Caco-2 (cell line): Measurements from ENCODE around the gene PRLH. TPM values are rescaled to one million over a fixed set of nuclear protein-coding genes. Genes with fewer than 3 reads are reported as not detected.

Experiments
- BruUV-seq: library from RNA; stranded (reverse); fragments of 400-500 nt; replicated peaks from 2 replicates; lab custom pipeline; 2021; lab: Mats Ljungman, UMichigan
- CTCF ChIA-PET: fragments of 300-600 bp; sonication (Branson Sonifier 250); formaldehyde crosslinking; loops from one replicate; lab custom pipeline; 2022; ENCODE audit warnings: antibody characterized with exemption; lab: Charles Lee
- POLR2A ChIA-PET: fragments of 300-600 bp; sonication (Branson Sonifier 250); formaldehyde crosslinking; loops from one replicate; lab custom pipeline; 2022; ENCODE audit warnings: antibody characterized with exemption; lab: Charles Lee
- DNase-seq, 2 experiments: peaks; one replicate each; pipeline versions ENCODE4 v3.0.0 to v3.0.0-alpha.2; 2020 to 2022
- H3K27me3 ChIP-seq: replicated peaks from 2 replicates; pipeline ENCODE4 v1.6.0; 2011; ENCODE audit warnings: low read length; ENCODE audit not compliant: control insufficient read depth, insufficient read depth
- H3K36me3 ChIP-seq: 2 replicates; pipeline ENCODE4 v1.5.1; 2011; ENCODE audit warnings: low read length; ENCODE audit not compliant: control insufficient read depth, insufficient read depth
- H3K4me1 ChIP-seq: fragments of 250-450 bp; sonication (Bioruptor Pico); 2 replicates; pipeline ENCODE4 v1.5.1; 2020; ENCODE audit warnings: mild to moderate bottlenecking
- H3K4me3 ChIP-seq: 2 replicates; pipeline ENCODE4 v1.5.1; 2011; ENCODE audit warnings: low read depth, mild to moderate bottlenecking, control low read depth, low read length
- H3K9me3 ChIP-seq: fragments of 250-450 bp; sonication (Bioruptor Pico); 2 replicates; pipeline ENCODE4 v1.5.1; 2020; ENCODE audit warnings: mild to moderate bottlenecking, moderate library complexity
- H3K27ac Mint-ChIP-seq: one replicate; pipeline ENCODE4 v1.8.0; 2022; ENCODE audit warnings: mixed read lengths; ENCODE audit not compliant: unreplicated experiment
- H3K27me3 Mint-ChIP-seq: one replicate; pipeline ENCODE4 v1.8.0; 2022; ENCODE audit warnings: mixed read lengths; ENCODE audit not compliant: insufficient read depth, unreplicated experiment
- H3K36me3 Mint-ChIP-seq: one replicate; pipeline ENCODE4 v1.8.0; 2022; ENCODE audit warnings: mild to moderate bottlenecking, mixed read lengths; ENCODE audit not compliant: insufficient read depth, unreplicated experiment
- H3K4me1 Mint-ChIP-seq: one replicate; pipeline ENCODE4 v1.8.0; 2022; ENCODE audit warnings: low read depth, mixed read lengths; ENCODE audit not compliant: unreplicated experiment
- H3K4me3 Mint-ChIP-seq: one replicate; pipeline ENCODE4 v1.8.0; 2022; ENCODE audit warnings: mild to moderate bottlenecking, moderate library complexity, mixed read lengths; ENCODE audit not compliant: unreplicated experiment
- H3K9me3 Mint-ChIP-seq: one replicate; pipeline ENCODE4 v1.8.0; 2022; ENCODE audit warnings: mixed read lengths; ENCODE audit not compliant: unreplicated experiment
- intact Hi-C: fragments of 100-400 bp; cut with micrococcal nuclease; formaldehyde crosslinking; loops from one replicate; pipeline ENCODE4 v1.10.0; 2022; ENCODE audit not compliant: unreplicated experiment
- total RNA-seq: library from RNA; stranded (reverse); gene quantifications from 2 replicates; pipeline ENCODE4 v1.2.3, GENCODE V29; 2022
- TF ChIP-seq, protein P1 (sequence below), 2 experiments: fragments of 200-600 bp in 1 of 2; IDR thresholded peaks; 1 replicate in 1 of 2; 2 replicates in 1 of 2; pipeline versions ENCODE4 v1.5.1 to v1.8.0; 2011 to 2022; ENCODE audit warnings: antibody characterized with exemption in 1 of 2, control low read depth in 1 of 2, inconsistent platforms in 1 of 2, low read depth in 1 of 2, low read length in 1 of 2, mild to moderate bottlenecking in 1 of 2, moderate library complexity in 1 of 2; ENCODE audit not compliant: insufficient read depth in 1 of 2, severe bottlenecking in 1 of 2, unreplicated experiment in 1 of 2

The PRLH gene
- total RNA-seq, 1 experiment from 2014 or later: not detected

- H3K4me3 ChIP-seq: no peak overlapping the region
- ChIA-PET POLR2A (no interaction called here), CTCF (no interaction called here)
- intact Hi-C loops: no loop called here
- no peaks in the 10 kb centered on the region for H3K4me1 Mint-ChIP-seq
- BruUV-seq: no TSS peak
- no peak overlapping the region for H3K27ac Mint-ChIP-seq
- no peaks in the 10 kb centered on the region for H3K27me3 ChIP-seq
- H3K9me3 ChIP-seq: no peaks in the 10 kb centered on the region
- H3K4me1 ChIP-seq: no peaks in the 10 kb centered on the region
- DNase-seq: no peak
- H3K36me3 ChIP-seq: no peaks in the 10 kb centered on the region
- TF ChIP-seq, protein P1, sequence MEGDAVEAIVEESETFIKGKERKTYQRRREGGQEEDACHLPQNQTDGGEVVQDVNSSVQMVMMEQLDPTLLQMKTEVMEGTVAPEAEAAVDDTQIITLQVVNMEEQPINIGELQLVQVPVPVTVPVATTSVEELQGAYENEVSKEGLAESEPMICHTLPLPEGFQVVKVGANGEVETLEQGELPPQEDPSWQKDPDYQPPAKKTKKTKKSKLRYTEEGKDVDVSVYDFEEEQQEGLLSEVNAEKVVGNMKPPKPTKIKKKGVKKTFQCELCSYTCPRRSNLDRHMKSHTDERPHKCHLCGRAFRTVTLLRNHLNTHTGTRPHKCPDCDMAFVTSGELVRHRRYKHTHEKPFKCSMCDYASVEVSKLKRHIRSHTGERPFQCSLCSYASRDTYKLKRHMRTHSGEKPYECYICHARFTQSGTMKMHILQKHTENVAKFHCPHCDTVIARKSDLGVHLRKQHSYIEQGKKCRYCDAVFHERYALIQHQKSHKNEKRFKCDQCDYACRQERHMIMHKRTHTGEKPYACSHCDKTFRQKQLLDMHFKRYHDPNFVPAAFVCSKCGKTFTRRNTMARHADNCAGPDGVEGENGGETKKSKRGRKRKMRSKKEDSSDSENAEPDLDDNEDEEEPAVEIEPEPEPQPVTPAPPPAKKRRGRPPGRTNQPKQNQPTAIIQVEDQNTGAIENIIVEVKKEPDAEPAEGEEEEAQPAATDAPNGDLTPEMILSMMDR (IDR thresholded peaks at IDR 0.05; ENCODE audit: insufficient read depth in 1 of 2, low read depth in 1 of 2, low read length in 1 of 2, severe bottlenecking in 1 of 2, unreplicated experiment in 1 of 2): no peak
- no peak overlapping the region for H3K4me3 Mint-ChIP-seq
- peaks cover 6% of the 10 kb centered on the region for H3K36me3 Mint-ChIP-seq
- no peaks in the 10 kb centered on the region for H3K27me3 Mint-ChIP-seq
- no peaks in the 10 kb centered on the region for H3K9me3 Mint-ChIP-seq
Observed at GRCh38 chr2:237556773-237557632, 9.4 kb upstream of the PRLH start.

GRCh38 chr2:237557633-237558015 lies 8.8 kb upstream of the PRLH start:
- Histone ChIP-seq H3K4me3 (no peak overlapping the region), H3K27me3 (no peaks in the 10 kb centered on the region), H3K36me3 (no peaks in the 10 kb centered on the region), H3K4me1 (no peaks in the 10 kb centered on the region), H3K9me3 (no peaks in the 10 kb centered on the region)
- H3K36me3 Mint-ChIP-seq: peaks cover 6% of the 10 kb centered on the region
- no peak for DNase-seq
- H3K27me3 Mint-ChIP-seq: no peaks in the 10 kb centered on the region
- no peak overlapping the region for H3K4me3 Mint-ChIP-seq
- H3K9me3 Mint-ChIP-seq: no peaks in the 10 kb centered on the region
- H3K4me1 Mint-ChIP-seq: no peaks in the 10 kb centered on the region
- no TSS peak for BruUV-seq
- no peak overlapping the region for H3K27ac Mint-ChIP-seq
- ChIA-PET POLR2A (no interaction called here), CTCF (no interaction called here)
- TF ChIP-seq, protein P1 (IDR thresholded peaks at IDR 0.05; ENCODE audit: insufficient read depth in 1 of 2, low read depth in 1 of 2, low read length in 1 of 2, severe bottlenecking in 1 of 2, unreplicated experiment in 1 of 2): no peak
- intact Hi-C loops: no loop called here

DNA sequence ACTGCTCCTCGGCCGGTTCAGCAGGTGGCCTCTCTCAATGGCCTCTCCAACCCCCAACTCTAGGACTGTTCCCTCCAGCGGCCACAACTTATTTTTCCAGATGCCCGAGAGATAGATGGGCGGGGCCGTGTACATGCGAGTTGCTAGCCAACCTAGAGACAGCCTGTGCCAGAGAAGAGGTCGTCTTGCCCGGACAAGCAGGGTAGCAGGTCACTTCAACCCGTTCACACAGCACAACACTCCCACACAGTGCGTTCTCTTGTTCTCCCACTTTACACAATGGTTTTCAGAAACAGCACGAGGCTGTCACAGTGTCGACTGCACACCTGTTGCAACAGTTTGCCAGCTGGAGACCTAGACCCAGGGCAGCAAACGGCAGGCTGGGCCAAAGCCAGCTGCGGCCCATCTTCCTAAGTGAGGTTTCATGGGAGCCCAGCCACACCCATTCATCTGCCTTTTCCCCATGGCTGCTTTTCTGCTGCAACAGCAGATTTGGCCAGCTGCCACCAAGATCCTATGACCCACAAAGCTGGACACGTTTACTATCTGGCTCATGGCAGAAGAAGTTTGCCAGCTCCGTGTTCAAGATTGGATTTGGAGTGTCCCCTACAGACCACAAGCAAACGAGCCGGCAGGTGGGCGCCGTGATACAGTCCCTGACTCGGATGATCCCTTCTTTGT lies 7.3 kb upstream of the PRLH start:
- intact Hi-C loops: no loop called here

More for the DNA sequence above, 7.3 kb upstream of the PRLH start:
- Mint-ChIP-seq H3K27ac (no peak overlapping the region), H3K36me3 (peaks cover 6% of the 10 kb centered on the region), H3K27me3 (no peaks in the 10 kb centered on the region), H3K4me3 (no peak overlapping the region), H3K9me3 (no peaks in the 10 kb centered on the region), H3K4me1 (no peaks in the 10 kb centered on the region)
- ChIA-PET CTCF (no interaction called here), POLR2A (no interaction called here)
- TF ChIP-seq, protein P1 (IDR thresholded peaks at IDR 0.05; ENCODE audit: insufficient read depth in 1 of 2, low read depth in 1 of 2, low read length in 1 of 2, severe bottlenecking in 1 of 2, unreplicated experiment in 1 of 2): no peak
- no peaks in the 10 kb centered on the region for H3K36me3 ChIP-seq
- H3K27me3 ChIP-seq: no peaks in the 10 kb centered on the region
- no peaks in the 10 kb centered on the region for H3K4me1 ChIP-seq
- BruUV-seq: no TSS peak
- no peak for DNase-seq
- no peak overlapping the region for H3K4me3 ChIP-seq
- no peaks in the 10 kb centered on the region for H3K9me3 ChIP-seq
